HS-27A (cell line): ENCODE measurements around the gene PARP16.

ENCODE experiments used
- DNase-seq: peaks from one replicate; pipeline ENCODE4 v3.0.0-alpha.2; 2012; ENCODE audit warnings: low read depth, missing footprints

PARP16 gene, protein sequence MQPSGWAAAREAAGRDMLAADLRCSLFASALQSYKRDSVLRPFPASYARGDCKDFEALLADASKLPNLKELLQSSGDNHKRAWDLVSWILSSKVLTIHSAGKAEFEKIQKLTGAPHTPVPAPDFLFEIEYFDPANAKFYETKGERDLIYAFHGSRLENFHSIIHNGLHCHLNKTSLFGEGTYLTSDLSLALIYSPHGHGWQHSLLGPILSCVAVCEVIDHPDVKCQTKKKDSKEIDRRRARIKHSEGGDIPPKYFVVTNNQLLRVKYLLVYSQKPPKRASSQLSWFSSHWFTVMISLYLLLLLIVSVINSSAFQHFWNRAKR

DNA sequence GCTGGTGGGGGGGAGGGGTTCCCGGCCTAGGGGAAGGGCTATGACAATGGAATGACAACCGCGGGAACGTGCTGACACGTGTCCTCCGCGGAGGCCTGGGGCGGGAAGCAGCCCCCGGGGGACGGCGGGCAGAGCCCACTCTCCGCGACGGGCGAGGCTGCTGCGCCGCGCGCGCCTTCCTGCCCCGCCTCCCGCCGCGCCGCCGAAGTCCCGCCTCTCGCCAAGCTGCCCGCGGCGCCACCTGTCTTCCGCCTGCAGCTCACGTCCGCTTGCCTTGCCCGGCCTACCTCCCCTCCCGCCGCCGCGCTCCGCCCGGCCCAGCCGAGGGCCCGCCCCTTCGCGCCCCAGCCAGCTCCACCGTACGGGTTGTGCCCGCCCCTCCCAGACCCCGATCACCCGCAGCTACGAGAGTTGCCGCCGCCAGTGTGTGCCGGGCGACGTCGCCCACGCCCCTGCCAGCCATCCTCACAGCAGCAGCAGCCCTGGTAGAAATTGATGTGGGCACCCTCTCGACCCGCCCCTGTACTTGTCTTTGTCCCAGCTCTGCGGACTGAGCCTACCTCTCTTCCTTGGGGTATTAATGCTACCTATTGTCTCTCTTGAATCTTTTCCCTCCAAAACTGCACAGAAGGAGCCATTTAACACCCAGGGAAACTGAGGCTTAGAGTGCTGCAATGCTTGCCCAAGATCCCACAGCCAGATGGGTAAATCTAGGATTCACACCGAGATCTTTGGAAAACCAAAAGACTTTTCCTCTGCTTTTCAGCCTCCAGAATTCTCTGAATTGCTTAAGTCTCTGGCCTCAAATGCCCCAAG lies at the start of gene PARP16:
PARP16 (minus strand) TSS at position 180 of the 816 bp plus-strand sequence. CDS start 457 bp downstream, outside the sequence.
- DNase-seq: peak; percentile 53

DNA sequence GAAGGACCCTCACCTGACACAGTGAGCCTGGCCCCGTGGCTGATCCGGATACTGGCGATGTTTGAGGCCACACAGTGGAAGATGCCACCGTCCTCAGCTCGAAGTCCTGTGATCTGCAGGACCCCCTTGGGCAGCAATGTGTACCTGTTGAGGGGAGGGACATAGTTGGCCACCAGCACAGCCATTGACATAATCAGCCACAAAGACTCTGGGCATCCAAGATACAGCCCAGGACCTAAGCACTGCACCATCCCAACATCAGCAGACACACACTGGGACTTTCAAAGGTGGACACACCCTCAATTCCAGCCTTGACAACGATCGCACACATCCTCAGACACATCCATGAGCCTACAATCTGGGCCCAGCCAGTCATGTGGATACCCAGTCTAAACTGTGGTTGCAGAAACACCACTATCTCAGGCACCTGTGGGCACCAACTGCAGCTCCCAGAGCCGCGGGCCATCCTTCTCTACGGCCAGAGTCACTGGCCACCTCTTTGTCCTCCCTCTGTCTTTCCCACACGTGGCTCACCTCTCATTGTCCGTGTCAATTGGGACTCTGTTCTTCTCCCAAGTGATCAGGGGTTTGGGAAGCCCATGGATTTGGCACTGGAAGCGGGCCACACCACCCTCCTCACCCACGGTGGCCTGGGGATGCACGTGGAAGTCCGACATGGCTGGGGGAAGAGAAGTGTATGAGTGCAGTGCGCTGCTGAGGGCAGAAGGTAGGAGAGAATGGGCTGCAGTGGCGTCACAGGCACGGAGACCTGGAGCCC lies 48.8 kb upstream of the PARP16 start:
- no peak for DNase-seq

DNA sequence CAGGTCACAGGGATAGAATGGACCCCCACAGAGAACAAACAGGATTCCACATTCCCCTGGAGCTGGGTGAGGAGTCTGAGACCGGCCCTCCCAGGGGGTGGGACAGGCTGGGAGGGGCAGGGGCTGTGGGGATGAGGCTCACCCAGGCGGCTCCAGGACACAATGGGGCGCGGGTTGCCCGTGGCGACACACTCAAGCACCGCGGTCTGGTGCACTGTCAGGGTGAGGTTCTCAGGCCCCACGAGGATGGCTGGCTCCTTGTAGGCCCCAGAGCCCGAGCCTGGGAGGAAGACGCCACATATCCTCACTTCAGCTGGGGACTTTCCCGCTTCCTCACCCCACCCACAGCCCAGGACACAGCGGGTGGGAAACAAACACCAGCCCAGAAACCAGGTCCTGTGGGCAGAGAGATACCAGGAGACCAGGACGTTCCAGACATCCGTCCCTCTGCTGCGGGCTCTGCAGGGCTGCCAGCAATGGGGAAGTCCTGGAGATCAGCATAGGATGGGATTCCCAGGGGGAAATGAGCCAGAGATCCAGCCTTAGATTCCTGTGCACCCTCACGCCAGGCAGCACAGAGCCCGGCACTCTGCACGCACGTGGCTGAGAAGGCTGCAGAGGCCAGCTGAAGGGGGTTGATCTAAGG lies 48.0 kb upstream of the PARP16 start:
- no peak for DNase-seq

DNA sequence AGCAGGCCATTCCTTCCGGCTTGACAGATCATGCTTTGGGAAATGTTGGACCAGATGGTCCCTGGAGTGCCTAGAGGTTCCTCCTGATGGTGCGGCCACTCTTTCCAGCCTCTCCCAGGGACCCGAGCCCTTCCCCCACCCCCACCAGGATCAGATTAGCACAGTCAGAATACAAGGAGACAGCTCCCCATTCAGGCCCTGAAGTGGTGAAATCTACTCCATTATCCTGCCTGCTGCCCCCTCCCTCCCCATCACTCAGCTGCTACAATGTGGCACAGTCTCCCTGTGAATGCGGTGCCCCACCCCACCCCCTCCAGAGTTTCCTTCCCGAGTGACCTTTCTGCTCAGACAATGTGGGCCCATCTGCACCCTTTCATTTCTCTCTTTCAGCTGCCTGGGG lies 47.2 kb upstream of the PARP16 start:
- DNase-seq: no peak

DNA sequence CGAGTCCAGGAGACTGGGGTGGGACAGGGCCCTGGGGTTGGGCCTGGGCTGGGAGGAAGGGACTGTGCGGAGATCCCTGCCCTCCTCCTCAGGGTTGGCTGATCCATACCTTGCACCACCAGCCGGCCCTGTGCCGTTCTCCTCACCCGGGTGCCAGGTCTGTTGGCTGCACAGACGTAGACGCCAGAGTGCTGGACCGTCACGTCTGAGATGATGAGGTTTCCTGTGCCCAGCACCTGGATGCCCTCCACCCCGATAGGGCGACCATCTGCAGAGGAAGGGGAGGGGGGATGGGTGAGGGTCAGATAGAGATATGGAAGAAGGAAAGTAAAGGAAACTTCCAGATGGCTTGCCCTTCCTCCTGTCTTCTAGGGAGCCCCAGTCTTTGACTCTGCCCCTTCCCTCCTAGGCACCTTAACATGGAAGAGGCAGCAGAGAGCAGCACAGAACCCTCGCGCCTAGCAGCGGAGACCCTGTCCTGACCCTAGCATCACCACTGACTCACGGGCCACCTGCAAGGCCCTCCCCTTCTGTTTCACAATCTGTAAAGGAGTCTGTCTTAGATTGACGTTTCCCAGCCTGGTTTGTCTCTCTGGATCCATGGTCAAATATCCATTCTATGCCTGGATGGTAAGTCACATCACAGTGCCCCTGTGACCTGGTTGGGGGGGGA lies 46.6 kb upstream of the PARP16 start:
- DNase-seq: no peak

DNA sequence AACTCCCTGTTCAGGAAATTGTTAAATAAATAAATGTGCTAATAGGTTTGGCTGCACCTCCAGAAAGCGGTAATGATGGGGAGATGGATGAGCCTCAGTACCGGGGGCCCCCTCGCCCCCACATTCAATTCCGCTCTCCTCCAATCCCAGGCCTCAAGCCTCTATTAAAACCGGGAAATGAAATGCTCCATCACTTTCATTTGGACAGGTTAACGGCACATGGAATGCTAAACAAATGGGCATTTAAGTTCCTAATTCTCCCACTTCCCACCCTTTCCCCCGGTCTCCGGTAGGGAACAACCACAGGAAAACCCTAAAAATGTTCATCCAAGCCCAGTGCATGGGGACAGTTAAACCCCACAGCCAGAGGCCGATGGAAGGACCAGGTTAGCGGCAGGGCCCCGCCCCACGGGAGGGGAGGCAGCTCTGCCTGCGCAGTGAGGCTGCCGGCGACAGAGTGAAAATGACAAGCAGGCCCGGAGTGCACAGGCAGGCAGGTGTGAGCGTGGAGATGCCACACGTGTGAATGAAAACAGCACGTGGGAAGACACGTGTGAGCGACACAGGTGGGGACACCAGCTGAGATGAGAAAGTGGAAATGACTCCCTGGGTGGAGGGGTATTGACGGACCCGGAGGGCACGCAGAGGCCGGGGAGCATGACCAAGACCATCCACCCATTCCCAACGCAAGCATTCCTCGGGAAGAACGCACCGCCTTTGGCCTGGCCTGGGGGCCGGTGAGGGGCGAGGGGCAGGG lies 45.9 kb upstream of the PARP16 start:
- no peak for DNase-seq

DNA sequence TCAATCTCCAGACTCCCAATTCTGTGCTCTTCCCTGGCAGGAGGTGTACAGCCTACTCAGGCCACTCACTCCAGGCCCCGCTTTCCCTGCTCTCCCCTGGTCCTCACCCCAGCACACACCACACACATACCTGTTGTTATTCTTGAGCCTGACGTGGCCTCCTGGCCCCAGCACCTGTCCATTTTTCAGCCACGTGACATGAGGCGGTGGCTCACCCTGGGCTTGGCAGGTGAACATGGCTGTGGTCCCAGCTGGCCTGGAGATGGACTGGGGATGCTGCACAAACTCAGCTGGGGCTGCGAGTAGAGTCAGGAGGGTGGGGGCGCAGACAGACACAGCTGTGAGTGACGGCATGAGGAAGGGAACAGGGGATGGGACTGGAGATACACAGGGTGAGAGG lies 45.1 kb upstream of the PARP16 start:
- DNase-seq: no peak

DNA sequence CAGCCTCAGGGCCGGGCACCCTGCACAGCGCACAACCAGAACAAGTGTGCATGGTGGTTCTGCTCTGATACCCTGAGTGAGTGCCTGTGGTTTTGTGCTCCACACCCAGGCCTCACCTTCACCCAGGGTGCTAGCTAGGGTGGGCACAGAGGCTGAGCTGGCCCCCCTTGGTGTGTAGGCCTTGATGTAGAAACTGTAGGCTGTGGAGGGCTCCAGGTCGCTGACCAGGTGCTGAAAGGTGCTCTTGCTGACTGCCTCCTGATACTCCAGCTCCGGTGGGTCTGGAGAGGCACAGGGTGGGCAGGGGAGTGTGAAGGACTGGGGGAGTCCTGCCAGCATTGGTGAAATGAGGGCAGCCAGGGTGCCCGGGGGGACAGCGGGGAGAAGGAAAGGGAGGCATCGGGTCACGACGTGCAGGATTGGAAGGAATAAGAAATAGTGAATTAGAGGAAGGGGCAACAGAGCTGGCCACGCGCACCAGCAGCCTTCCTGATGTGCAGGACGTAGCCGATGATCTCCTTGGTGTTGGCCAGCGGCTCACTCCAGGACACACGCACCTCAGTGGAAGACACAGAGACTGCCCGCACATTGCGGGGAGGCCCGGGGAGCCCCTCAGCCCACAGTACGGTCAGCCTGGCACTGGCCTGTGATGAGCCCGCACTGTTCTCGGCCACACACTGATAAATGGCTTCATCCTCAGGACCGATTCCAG lies 44.4 kb upstream of the PARP16 start:
- DNase-seq: no peak

DNA sequence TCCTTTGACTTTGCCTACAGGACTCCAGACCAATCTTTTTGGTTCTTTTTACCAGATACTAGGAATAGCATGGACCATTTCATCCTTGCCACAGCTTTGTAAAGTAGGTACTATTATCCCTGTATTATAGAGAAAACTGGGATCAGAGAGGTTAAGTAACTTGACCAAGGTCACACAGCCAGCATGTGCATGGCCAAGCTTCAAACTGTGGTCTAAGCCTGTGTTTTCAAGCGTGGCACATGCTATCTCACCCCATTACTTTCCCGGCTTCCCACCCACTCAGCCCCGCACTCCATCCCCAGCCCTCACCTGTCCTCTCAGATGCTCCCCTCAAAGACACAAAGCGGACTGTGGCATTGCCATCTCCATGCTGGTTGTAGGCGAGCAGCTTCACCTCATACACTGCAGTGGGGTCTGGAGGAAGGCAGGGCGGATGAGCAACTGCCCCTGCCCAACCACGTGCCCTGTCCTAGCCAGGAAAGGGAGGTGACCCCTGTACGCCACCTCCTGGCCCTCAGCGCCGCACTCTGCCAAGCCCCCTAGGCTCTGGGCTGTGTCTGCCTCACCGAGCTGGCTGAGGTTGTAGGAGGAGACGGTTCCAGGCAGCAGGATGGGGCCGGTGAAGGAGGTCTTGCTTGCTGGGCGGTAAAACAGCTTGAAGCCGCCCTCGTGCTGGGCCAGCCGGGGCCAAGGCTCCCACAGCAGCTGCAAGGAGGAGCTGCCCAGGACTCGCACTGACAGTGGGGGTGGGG lies 43.5 kb upstream of the PARP16 start:
- no peak for DNase-seq

DNA sequence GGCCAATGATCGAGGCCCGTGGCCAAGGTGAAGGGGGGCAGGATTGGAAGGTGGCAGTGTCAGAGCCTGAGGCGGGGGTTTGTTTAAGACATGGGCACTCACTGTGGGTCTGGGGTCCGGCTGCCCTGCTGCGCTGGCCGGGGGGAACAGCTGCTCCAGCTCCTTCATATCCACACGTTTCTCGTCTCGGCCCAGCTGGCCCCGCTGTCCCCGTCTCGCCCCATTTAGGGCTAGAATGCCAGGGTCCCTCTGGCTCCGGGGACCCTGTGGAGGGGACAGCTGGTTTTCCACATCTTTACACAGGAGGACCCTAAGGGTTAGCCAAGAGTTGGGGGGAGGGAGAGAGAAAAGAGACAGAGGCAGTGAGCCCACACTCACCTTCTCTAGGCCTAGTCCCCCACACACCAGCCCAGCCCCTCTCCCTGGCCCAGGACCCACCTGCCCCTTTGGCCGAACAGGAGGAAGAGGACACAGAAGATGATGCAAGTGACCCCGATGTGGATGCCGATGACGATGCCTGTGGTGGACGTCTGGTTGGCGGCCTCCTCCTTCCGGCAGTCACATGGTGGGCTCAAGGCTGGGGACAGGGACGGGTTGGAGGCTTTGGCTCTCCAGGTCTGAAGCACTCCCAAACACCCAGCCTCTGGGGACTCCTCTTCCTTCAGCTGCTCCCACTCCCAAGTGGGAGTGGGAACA lies 42.8 kb upstream of the PARP16 start:
- DNase-seq: no peak

DNA sequence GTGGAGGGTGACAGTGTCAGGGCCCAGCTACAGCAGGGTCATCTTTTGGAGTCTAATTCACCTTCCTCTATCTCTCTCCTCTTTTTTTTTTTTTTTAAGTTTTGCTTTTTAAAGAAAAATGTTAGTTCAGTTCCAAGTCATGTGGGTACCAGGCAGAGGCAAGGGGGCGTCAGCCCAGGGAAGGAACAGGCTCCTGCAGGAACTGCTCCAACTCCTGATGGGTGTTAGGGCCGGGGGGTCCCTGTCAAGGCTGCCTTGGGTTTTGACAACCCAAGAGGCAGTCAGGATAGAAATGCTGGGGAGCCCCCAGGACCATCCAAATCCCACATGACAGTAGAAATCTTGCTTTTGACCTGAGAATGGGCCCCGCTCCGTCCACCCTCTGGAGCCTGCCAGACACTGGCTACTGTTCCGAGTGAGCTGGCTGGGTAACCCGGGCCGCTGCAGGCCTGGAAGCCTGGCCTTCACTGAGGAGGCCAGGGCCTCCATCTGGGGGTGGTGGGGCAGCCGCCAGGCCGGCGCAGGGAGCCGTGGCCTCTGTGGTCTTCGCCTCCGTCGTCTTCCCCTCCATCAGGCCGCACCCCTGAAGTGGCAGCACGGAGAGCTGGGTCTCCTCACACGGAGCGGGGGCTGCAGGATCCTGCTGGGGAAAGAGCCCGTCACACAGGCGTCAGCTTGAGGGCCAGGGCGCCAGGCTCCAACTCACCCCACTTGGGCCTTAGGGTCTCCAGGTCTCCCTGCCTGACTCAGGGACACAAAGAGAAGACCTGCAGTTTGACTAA lies 42.0 kb upstream of the PARP16 start:
- no peak for DNase-seq

DNA sequence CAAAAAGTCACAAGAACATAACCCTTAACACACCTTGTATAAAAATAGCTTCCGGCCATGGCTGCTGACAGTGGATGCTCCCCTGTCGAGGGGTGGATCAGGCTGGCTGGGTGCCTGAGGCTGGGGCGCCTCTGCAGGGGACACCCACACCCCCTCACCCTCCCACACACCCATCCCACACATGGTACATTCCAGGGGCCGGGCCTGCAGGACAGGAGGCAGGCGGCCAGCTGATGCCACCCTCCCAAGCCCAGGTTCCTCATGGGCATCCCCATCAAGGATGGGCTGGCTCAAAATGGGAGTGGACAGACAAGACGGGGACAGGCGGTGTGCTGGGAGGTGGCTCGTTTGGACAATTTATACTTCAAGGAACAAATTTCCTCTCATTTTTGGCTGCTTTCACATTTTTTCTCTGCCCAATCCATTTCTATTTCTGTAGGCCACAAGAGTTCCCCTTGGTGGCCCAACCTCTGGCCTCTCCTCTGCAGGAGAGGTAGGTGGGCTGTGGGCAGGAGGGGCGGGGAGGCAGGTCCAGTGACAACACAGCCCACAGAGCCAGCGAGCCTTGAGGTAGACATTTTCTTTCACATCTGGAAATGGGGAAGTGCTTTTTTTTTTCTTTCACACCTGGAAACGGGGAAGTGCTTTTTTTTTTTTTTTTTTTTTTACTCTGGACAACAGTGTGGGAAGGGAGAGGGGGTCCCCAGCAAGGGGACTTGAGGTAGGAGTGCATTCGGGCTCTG lies 41.1 kb upstream of the PARP16 start:
- DNase-seq: no peak

DNA sequence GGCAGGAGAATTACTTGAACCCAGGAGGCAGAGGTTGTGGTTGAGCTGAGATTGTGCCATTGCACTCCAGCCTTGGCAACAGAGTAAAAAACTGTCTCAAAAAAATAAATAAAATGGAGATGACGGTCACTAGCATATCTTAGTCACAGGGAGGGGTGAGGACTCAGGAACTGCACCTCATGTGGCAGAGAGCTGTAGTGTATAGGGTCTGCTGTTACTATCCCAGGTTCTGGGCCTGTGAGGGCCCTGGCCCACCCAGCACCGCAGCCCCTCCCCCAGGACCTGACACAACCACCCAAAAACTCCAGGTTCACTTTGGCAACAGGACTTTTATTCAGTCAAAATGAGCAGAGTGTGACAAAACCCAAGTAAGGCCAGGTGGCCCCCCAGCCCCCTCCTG lies 40.1 kb upstream of the PARP16 start:
- no peak for DNase-seq

DNA sequence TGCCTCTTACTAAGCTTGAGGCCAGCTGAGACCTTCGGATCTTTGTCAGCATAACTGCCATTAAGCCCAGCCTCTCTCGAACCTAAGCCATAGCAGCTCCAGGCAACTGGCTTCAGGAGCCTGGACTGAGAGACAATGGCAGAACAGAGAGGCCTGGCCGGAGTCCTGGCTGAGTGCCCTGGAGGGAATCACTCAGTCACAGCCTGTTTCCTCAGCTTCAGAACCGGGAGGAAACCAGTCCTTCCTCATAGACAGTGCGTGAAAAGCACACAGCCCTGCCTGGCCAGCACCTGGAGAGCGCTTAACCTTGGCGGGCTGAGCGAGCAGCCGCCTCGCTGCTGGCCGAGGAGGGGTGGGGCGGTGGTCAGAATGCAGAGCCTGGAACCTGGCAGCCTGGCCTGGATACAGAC lies 39.4 kb upstream of the PARP16 start:
- DNase-seq: no peak

DNA sequence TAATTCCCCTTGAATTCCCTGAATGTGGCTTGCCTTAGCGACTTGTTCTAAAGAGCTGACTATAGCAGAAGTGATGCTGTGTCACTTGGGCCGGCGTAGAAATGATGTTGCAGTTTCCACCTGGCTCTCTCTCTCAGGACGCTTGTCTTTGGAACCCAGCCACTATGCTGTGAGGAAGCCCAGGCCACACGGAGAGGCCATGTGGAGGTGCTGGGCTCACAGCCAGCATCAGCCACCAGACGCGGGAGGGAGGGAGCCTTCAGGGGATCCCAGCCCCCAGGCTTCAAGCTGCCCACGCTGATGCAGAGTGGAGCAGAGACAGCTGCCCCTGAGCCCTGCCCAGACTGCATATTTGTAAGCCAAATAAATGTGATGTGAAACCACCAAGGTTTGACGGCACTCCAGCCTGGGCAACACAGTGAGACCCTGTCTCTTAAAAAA lies 36.4 kb upstream of the PARP16 start:
- DNase-seq: no peak

DNA sequence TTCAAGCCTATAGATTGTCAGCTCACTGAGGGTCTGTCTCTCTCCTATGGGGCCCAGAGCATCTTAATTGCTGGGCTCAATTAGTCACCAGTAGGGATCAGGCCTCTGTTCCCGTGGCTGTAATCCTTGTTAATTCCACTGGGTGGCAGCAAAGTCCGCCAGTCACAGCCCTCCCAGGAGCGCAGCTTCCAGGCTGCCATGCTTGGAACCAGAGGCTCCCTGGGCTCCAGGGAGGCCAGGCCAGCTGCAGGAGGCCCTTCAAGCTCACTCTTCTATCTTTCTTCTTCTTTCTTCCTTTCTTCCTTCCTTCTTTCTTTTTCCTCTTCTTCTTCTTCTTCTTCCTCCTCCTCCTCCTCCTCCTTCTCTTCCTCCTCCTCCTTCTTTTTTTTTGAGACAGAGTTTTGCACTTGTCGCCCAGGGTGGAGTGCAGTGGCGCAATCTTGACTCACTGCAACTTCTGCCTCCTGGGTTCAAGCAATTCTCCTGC lies 32.2 kb upstream of the PARP16 start:
- peak; percentile 59 for DNase-seq

DNA sequence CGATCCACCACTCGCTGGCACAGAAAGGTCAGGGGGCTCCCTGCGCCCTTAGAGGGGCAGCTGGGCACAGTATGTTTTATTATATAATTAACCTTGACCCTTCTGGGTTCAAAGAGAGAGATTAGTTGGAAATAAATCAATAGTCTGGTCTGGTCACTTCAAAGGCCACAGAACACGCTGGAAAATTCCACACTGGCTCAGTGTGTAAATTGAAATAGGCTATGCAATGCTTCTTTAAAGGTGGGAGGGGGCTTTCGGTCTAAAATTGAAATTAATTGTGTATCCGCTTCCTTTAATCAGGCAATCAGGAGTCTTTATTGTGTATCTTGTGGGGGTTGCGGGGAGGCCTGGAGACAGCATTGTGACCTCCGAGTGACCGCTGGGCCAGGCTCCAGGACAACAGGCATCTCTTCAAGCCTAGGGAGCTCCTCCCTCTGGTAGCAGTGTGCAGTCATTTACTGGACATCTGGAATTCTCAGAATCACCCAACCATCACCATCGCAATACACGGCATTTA lies 25.8 kb upstream of the PARP16 start:
- DNase-seq: no peak
